Activated CD8-positive, alpha-beta memory T cell treated with anti-CD3 and anti-CD28 coated beads, Interleukin-2, amount 50 U/mL, for 24 hours (primary cell): ENCODE measurements around the gene TTC16.
"Not testable (repeated sequence)": the region's sequence is repeated elsewhere in the genome, so short reads cannot be mapped to it uniquely, and the experiment has no call there.

Source experiments
- DNase-seq: peaks from one replicate; pipeline ENCODE4 v3.0.0-alpha.2; 2020; ENCODE audit errors: extremely low read depth

The TTC16 gene

DNA sequence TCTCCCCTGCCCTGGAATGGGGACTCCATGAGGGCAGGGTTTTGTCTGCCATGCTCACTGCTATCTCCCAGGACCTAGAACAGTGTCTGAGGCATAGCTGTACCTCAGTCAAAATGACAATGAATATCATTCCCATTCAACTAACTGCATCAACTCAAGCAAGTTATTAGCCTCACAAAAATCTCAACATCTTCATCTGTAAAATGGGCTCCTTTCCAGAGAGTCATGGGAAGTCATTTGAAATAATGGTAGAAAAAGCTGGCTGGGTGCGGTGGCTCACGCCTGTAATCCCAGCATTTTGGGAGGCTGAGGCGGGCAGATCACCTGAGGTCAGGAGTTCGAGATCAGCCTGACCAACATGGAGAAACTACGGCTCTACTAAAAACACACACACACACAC, 53.2 kb downstream of the TTC16 start:
- DNase-seq: no peak

DNA sequence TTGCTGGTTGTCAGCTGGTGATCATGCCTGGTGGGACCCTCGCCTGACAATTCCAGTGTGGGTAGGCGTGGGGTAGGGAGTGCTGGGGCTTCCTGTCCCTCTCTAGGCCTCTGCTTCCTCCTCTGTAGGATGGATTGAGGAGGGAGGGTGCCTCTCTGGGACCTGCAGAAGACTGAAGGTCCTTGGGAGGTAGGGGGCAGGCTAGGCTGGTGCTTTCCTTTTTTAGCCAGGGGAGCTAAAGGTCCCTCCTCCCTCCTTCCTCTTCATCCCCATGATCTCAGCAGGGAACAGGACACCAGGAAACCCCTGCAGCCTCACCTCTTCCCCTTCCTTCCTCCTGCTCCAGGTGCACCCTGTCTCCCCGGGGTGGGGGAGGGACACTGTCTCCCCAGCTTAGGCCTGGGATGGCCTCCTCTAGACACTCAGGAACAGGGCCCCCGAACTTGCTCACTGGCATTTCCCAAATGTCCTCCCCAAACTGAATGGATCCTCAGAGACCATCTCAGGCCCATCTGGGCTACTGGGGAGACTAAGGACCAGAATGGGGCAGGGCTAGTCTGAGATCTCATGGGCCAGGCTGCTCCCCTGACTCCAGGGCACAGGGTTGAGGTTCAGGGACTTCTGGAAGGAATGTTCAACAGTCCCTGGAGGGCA, 54.2 kb downstream of the TTC16 start:
- no peak for DNase-seq

DNA sequence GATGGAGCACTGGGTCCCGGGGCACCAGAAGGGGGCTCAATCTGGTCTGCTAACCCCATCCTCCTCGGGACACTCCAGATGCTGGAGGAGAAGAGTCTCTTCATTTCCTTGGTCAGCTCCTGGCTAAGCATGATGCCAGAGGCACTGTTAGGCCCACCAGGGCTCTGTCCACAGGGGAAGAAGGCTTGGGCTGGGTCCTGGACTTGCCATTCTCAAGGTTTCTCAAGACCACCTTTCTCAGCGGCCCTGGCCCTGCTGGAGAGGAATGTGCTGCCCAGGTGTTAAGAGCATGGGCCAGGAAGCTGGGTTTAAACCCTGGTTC, 54.7 kb downstream of the TTC16 start:
- DNase-seq: no peak

DNA sequence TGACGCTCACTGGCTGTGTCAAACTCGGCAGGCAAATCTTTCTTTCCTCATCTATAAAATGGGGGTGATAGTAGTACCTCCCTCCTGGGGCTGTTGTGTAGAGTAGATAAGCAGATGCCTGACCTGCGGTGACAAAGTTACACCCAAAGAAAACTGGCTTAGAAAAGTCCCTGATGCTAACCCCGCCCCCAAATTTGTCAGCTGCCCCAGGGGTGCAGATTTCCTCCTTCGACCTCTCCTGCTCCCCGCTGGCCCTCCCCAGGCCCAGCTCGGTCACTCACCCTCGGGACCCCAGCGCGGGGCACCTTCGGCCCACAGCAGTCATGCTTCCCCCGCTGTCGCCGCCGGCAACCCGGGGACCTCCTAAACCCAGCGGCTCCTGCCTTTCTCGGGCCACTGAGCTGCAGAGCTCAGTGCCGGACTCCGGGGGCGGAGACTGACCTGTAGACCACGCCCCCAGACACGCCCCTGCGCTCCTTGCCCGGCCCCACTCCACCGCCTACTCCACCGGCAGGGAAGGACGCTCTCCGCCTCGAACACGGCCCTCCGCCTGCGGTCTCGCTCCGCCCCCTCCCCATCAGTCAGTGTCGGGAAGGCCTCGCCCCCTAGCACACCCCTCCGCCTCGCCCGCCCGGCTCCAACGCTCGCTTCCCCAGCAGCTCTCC, 55.2 kb downstream of the TTC16 start:
- peak; percentile 95 for DNase-seq

DNA sequence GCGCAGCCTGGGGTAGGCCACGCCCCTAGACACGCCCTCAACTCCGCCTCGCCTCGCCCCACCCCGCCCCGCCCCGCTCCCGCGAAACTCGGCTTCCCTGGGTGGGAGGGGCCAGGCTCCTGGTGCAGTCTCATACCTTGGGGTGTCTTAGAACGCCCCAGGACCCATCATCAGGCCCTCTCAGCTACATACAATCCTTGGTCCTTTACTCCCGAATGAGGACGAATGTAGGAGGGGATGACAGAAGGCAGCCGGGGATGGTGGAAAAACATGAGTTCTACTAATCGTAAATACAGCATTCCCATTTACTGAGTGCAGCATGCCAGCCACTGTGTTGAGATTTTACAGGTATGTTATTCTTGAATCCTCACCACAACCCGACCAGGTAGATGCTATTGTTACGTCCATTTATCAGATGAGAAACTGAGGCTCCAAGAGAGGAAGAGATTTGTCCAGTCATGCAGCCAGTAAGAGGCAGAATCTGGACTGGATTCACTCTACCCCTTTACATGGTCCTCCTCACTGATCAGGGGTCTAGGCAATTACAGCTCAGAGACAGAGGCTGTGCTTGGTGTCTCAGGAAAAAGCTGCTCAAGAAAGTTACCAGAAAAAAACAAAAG, 55.8 kb downstream of the TTC16 start:
- DNase-seq: no peak

DNA sequence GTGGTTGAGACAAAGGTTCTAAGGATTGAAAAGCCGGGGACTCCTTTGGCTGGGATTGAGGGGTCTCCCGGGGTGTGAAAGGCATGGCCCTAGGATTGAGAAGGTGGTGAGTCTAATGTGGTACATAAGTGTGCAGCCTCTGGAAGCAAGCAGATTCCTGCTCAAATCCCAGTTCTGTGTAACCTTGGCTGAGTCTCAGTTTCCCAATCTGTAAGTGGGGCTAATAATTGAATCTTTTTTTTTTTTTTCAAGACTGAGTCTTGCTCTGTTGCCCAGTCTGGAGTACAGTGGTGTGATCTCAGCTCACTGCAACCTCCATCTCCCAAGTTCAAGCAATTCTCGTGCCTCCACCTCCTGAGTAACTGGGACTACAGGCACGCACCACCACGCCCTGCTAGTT, 56.7 kb downstream of the TTC16 start:
- no peak for DNase-seq

DNA sequence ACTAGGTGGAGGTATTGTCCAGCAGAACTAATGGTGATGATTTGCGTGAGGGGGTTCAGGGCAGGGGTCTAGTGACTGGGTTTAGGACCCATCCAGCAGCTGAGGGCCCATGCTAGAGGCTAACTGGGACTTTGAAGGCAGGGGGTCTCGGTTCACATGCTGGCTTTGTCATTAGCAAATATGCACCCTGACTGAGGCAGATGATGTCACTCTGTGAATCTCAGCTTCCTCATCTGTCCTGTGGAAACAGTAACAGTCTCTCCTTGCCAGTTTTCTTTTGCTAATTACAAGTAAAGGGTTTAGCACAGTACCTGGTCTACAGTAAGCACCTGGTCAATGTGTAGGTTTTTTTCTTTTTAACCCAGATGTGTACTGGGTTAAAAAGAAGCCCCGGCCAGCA, 57.4 kb downstream of the TTC16 start:
- DNase-seq: no peak

DNA sequence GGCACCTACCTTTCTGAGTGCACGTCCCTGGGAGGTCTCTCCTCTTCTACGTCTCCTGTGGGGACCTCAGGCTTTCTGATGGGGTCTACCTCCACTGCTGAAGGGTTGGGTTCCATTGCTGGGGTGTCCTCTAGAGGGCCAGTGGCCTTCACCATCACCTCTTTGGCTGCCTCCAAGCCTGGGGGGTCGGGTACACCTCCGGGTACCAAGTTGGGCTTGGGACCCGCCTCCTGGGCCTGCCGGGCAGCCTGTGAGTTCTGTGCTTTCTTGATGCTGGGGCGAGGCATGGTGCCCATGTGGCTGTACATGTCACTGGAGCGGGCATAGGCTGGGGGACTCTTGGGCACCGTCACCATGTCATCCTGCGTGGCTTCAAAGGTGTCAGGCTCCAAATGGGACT, 58.1 kb downstream of the TTC16 start:
- no peak for DNase-seq

DNA sequence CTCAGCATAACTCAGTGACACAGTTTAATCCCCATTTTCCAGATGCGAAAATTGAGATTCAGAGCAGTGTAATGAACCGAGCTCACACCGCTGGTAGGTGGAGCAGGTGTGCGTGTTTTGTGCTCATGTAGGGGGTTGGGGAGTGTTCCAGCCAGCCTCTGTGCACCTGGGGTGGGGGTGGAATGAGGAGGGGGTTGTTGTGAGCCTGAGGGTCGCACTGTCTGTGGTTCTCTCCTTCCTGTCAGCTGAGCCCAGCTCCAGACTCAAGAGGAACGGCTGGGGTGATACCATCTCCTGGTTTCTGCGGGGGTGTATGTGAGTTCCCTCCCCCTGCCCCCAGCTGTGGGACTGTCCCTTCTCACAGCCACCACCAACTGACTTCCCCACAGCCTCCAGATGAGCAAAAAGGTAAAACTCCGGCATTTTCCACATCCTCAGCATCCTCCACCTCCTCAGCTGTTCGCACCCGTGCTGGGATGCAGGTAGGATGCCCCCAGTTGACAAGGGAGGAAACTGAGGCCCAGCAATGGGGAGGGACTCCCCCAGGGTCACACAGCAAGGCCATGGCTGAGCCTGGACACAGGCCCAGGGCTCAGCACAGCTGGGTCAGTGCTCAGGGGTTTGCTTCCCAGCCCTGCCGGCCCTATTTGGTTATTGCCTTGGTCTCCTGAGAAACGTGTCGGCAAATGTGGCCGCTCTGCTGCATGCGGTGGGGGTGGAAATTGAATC, 60.5 kb downstream of the TTC16 start:
- DNase-seq: no peak

DNA sequence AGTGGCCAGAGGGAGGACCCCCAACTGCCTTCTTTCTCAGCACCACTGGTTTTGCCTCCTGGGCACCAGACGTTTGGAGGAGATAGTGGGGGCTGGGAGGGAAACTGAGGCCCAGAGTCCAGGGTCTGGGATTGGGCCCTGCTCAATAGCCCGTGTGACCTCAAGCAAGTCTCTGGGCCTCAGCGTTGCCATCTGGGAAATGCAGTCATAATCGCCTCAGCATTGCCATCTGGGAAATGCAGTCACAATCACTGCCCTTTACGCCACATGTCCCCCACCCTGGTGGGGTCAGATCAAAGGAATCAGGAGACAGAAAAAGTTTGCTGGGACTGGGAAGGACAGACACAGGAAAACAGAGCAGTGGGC, 61.0 kb downstream of the TTC16 start:
- no peak for DNase-seq

DNA sequence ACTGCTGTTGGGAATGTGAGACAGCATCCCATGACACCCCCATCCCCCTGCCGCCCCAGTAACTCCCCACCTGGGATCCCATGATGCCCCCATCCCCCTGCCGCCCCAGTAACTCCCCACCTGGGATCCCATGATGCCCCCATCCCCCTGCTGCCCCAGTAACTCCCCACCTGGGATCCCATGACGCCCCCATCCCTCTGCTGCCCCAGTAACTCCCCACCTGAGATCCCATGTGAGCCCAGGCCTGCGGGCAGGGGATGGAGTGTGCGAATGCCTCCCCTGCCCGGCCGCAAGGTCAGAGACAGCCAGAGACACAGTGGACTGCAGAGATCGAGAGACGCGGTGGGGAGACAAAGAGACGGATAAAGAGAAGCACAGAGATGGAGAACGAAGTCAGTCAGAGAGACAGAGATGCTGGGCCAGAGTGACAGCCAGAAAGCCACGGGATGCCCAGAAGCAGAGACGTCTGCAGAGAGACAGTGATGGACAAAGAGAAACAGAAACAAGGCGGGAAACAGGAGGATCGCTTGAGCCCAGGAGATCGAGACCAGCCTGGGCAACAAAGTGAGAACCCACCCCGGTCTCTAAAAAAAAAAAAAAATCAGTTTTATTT, 61.6 kb downstream of the TTC16 start:
- no peak for DNase-seq

DNA sequence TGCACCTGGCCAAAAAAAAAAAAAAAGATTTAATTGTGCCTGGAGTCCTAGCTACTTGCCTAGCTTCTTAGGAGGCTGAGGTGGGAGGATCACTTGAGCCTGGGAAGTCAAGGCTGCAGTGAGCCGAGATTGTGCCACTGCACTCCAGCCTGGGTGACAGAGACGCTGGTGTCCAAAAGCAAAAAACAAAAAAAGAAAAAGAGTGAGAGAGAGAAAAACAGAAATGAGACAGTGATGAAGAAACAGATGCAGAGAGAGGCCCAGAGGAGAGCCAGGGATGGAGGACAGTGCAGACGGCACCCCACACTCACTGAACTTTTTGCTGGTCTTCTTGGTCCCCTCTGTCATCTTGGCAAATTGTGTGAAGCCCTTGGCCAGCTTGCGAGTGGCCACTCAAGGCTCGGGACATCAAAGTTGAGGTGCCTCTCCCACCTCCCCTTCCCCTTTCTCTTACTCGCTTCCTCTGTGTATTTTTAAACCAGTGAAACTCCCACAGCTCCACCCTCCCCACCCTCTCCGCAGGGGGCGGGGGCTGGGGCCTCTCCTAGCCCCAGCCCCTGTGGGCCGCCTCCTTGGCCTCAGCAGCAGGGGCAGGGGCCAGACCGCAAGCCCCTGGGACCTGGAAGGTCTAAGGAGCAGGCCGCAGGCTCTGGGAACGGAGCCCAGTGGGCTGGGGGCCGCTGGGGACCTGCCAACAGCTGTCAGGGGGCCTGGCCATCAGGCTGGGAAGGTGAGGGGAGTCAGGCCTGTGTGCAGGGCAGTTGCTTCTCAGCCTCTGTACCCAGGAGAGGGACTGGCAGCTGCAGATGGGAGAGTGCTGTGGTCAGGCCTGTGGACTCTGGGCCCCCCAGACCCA, 62.6 kb downstream of the TTC16 start, which contains the start of gene SH2D3C:
TSS of gene SH2D3C (minus strand) at position 387 of the 856 bp plus-strand sequence. CDS start at position 348, 39 bp downstream.
- DNase-seq: no peak

DNA sequence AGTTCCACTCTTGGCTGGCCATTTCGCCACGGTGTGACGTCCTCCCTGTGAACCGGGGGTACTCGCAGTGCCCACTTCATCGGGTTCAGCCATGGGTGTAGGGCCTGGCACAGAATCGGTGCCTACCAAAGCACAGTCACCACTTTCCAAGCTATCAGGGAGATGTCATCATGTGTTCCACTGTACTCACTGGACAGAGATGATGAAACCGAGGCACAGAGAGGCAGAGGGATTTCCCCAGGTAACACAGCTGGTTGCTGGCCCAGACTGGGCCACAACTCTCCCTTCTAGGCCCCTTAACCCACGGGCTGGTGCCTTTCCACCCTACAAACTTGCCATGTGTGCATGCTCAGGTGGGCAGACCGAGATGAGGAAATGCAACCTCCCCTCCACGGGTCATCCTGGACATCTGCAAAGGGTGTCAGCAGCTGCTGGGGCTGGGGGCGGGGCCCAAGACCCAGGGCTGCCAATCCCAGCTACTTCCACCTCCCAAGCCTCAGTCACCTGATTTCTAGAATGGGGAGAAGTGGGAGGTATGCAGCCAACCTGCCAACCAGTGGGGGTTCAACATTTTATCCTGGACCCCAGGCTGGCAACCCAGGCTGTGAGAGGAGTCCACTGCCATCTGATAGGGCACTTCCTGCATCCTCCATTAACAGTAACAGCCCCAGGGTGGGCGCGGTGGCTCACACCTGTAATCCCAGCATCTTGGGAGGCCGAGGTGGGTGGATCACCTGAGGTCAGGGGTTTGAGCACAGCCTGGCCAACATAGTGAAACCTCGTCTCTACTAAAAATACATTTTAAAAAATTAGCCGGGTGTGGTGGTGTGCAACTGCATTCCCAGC, 63.5 kb downstream of the TTC16 start:
- peak; percentile 33 for DNase-seq

DNA sequence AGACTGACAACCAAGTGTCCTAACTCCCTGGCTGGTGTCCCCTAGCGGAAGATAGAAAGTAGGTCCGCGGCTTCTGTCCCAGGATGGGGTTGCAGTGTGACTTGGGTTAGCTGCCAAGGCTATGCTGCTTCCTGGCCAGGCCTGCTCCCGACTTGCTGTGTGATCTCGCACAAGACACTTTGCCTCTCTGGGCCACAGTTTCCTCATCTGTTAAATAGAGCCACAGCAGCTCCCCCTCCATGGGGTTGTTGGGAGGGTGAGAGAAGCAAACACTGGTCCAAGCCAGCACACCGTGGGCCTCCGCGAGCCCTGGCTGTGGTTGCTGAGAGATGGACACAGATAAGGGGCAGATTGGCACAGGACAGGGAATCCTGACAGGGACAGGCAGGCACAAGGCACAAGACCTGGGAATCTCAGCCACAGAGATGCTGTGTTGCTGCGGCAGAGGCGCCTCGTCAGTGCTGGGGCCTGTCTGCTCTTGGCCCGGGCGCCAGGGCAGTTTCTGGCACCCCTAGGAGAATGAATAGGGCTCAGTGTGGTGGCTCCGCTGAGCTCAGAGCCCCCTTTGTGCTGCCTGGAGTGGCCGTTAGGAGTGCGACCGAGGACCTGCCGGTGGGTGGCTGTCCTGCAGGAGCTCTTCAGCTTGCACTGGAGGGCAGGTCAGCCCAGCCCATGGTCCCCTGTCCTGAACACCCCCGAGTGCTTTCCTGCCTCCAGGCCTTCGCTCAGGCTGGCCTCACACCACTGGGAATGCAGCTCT, 64.4 kb downstream of the TTC16 start:
- DNase-seq: no peak

DNA sequence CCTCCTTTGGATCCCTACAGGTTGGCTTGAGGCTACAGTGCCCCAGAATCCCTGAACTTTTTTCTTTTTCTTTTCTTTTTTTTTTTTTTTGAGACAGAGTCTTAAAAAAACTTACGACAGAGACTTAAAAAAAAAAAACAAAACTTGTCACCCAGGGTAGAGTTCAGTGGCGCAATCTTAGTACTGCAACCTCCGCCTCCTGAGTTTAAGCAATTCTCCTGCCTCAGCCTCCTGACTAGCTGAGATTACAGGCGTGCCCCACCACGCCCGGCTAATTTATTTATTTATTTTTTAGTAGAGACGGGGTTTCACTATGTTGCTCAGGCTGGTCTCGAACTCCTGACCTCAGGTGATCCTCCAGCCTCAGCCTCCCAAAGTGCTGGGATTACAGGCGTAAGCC, 65.0 kb downstream of the TTC16 start:
- DNase-seq: not testable (repeated sequence)
